ENCODE results near the gene SYT9. TPM values are rescaled to one million over a fixed set of nuclear protein-coding genes. Genes with fewer than 3 reads are reported as not detected.

Gene SYT9
- polyA plus RNA-seq, 2 of the 4 experiments (the other 2 are of a cell fraction), result 0.10 TPM; not detected in 1

GRCh38 chr11:7436657-7437056, 185.0 kb downstream of the SYT9 start:
- ATAC-seq, result no peak
- ChIA-PET CTCF (interaction anchor here (1.8 kb wide), 1 partner anchor 229 kb away, joined by 3 read pairs; no protein-coding TSS in a partner anchor), POLR2A (no interaction called here)

DNA sequence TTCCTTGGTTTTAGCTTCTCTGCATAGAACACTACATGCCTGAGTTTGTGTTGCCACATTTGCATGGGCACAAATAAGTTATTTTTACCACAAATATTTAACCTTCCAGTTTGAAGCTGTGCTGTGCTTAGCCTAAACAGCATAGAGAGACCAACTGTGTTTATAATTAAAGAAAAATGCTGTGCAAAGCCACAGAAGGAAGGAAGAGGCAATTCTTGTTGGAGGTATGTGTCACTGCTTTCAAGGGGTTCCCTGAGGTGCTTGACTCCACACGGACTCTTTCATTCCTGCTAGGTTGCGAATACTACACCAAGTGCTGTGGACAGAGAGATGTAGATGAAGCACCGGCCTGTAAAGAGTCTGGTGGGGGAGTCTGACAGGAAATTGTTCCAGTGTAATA, 186.0 kb downstream of the SYT9 start:
- CTCF ChIA-PET, result interaction anchor here (1.8 kb wide), 1 partner anchor 228 kb away, joined by 3 read pairs; no protein-coding TSS in a partner anchor
- DNase-seq (ENCODE audit: low read depth in 1 of 2, low spot score in 1 of 2) (no peak), FAIRE-seq (no peak), ATAC-seq (no peak)
- Histone ChIP-seq H3K27ac (no peak overlapping the region), H3K4me3 (no peak overlapping the region), H3K4me2 (no peak overlapping the region), H3K4me1 (no peaks in the 10 kb centered on the region), H3K9me3 (no peaks in the 10 kb centered on the region)
- TF ChIP-seq HDAC2 (IDR thresholded peaks at IDR 0.05) (no peak), HOXA7 (CRISPR knock-in tag; IDR thresholded peaks at IDR 0.05) (no peak), RCOR1 (IDR thresholded peaks at IDR 0.05; ENCODE audit: low read depth, low read length) (no peak), NR3C1 (IDR thresholded peaks at IDR 0.05) (no peak), BHLHE40 (IDR thresholded peaks at IDR 0.05; ENCODE audit: low read depth, low read length) (no peak), TFCP2L1 (CRISPR knock-in tag; IDR thresholded peaks at IDR 0.05) (no peak), MAFK (IDR thresholded peaks at IDR 0.05; ENCODE audit: partially characterized antibody) (no peak), CHD4 (IDR thresholded peaks at IDR 0.05; ENCODE audit: borderline replicate concordance) (no peak), HOXB13 (CRISPR knock-in tag; IDR thresholded peaks at IDR 0.05; ENCODE audit: low read depth) (no peak), RNF2 (IDR thresholded peaks at IDR 0.05; ENCODE audit: borderline replicate concordance, low read depth) (no peak), FOSL2 (IDR thresholded peaks at IDR 0.05) (no peak), FOSL2 (CRISPR knock-in tag; IDR thresholded peaks at IDR 0.05) (no peak), FOSB (CRISPR knock-in tag; IDR thresholded peaks at IDR 0.05) (no peak), NFE2L2 (conservative IDR thresholded peaks at IDR 0.05; ENCODE audit: low read length) (no peak)
- TF ChIP-seq, protein P1, sequence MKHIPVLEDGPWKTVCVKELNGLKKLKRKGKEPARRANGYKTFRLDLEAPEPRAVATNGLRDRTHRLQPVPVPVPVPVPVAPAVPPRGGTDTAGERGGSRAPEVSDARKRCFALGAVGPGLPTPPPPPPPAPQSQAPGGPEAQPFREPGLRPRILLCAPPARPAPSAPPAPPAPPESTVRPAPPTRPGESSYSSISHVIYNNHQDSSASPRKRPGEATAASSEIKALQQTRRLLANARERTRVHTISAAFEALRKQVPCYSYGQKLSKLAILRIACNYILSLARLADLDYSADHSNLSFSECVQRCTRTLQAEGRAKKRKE (CRISPR knock-in tag; IDR thresholded peaks at IDR 0.05; ENCODE audit: low read depth), result no peak
- TF ChIP-seq, protein P2, sequence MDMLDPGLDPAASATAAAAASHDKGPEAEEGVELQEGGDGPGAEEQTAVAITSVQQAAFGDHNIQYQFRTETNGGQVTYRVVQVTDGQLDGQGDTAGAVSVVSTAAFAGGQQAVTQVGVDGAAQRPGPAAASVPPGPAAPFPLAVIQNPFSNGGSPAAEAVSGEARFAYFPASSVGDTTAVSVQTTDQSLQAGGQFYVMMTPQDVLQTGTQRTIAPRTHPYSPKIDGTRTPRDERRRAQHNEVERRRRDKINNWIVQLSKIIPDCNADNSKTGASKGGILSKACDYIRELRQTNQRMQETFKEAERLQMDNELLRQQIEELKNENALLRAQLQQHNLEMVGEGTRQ (IDR thresholded peaks at IDR 0.05), result no peak
- POLR2A ChIA-PET, result no interaction called here
- 25% methylated on average over 3 of the region's 3 CpGs for WGBS (ENCODE audit: missing lambda C conversion rate)

More at GRCh38 chr11:7436657-7437056, 185.0 kb downstream of the SYT9 start:
- WGBS (ENCODE audit: missing lambda C conversion rate), result 9% methylated on average over 5 of the region's 5 CpGs
- DNase-seq (ENCODE audit: low read depth in 1 of 2, low spot score in 1 of 2) (no peak), FAIRE-seq (no peak)
- H3K4me2 ChIP-seq, result no peak overlapping the region
- H3K4me1 ChIP-seq, result no peaks in the 10 kb centered on the region
- H3K27ac ChIP-seq, result no peak overlapping the region
- TF ChIP-seq ESRRA (IDR thresholded peaks at IDR 0.05; ENCODE audit: borderline replicate concordance, low read length) (no peak), NPAS2 (CRISPR knock-in tag; IDR thresholded peaks at IDR 0.05; ENCODE audit: borderline replicate concordance) (no peak)
- no peaks in the 10 kb centered on the region for H3K9me3 ChIP-seq
- no peak overlapping the region for H3K4me3 ChIP-seq

GRCh38 chr11:7439746-7440320, 188.1 kb downstream of the SYT9 start:
- H3K9me3 ChIP-seq, result no peaks in the 10 kb centered on the region
- ChIA-PET CTCF (interaction anchor here (0.6 to 4.2 kb wide), 4 partner anchors 12 to 296 kb away, joined by 3 to 26 read pairs (median 3); no protein-coding TSS in a partner anchor), POLR2A (no interaction called here)
- no peak for DNase-seq (ENCODE audit: low read depth in 1 of 2, low spot score in 1 of 2)
- H3K4me3 ChIP-seq, result no peak overlapping the region
- no peak overlapping the region for H3K27ac ChIP-seq
- H3K4me1 ChIP-seq, result no peaks in the 10 kb centered on the region
- no peak for FAIRE-seq
- no peak for ATAC-seq
- no peak overlapping the region for H3K4me2 ChIP-seq
- 2% methylated on average over 3 of the region's 3 CpGs for WGBS (ENCODE audit: missing lambda C conversion rate)
- TF ChIP-seq EHF (CRISPR knock-in tag; IDR thresholded peaks at IDR 0.05), result no peak
- no peak for TF ChIP-seq MAX (IDR thresholded peaks at IDR 0.05)
- TF ChIP-seq, protein P3, sequence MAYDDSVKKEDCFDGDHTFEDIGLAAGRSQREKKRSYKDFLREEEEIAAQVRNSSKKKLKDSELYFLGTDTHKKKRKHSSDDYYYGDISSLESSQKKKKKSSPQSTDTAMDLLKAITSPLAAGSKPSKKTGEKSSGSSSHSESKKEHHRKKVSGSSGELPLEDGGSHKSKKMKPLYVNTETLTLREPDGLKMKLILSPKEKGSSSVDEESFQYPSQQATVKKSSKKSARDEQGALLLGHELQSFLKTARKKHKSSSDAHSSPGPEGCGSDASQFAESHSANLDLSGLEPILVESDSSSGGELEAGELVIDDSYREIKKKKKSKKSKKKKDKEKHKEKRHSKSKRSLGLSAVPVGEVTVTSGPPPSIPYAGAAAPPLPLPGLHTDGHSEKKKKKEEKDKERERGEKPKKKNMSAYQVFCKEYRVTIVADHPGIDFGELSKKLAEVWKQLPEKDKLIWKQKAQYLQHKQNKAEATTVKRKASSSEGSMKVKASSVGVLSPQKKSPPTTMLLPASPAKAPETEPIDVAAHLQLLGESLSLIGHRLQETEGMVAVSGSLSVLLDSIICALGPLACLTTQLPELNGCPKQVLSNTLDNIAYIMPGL (CRISPR knock-in tag; IDR thresholded peaks at IDR 0.05; ENCODE audit: borderline replicate concordance), result no peak
- no peak for TF ChIP-seq RNF2 (IDR thresholded peaks at IDR 0.05; ENCODE audit: borderline replicate concordance, low read depth)
- TF ChIP-seq BCL3 (IDR thresholded peaks at IDR 0.05), result no peak
- TF ChIP-seq CEBPB (IDR thresholded peaks at IDR 0.05), result no peak
- no peak for TF ChIP-seq RARB (CRISPR knock-in tag; IDR thresholded peaks at IDR 0.05)
- TF ChIP-seq EHMT2 (IDR thresholded peaks at IDR 0.05; ENCODE audit: low read depth), result no peak
- TF ChIP-seq CHD2 (IDR thresholded peaks at IDR 0.05; ENCODE audit: low read length, partially characterized antibody), result no peak
- no peak for TF ChIP-seq PHF8 (IDR thresholded peaks at IDR 0.05; ENCODE audit: borderline replicate concordance, low read depth)
- TF ChIP-seq, protein P4, sequence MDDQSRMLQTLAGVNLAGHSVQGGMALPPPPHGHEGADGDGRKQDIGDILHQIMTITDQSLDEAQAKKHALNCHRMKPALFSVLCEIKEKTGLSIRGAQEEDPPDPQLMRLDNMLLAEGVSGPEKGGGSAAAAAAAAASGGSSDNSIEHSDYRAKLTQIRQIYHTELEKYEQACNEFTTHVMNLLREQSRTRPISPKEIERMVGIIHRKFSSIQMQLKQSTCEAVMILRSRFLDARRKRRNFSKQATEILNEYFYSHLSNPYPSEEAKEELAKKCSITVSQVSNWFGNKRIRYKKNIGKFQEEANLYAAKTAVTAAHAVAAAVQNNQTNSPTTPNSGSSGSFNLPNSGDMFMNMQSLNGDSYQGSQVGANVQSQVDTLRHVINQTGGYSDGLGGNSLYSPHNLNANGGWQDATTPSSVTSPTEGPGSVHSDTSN (IDR thresholded peaks at IDR 0.05), result no peak
- no peak for TF ChIP-seq GATA3 (IDR thresholded peaks at IDR 0.05; ENCODE audit: borderline replicate concordance)
- TF ChIP-seq TFCP2L1 (CRISPR knock-in tag; IDR thresholded peaks at IDR 0.05), result no peak
- no peak for TF ChIP-seq HEYL (CRISPR knock-in tag; IDR thresholded peaks at IDR 0.05)
- no peak for TF ChIP-seq ZFP36 (IDR thresholded peaks at IDR 0.05; ENCODE audit: borderline replicate concordance, partially characterized antibody)

Data from A549 (cell line).